DOHH2 (cell line): ENCODE data around the gene IDE.

Experiments
- H3F3A ChIP-seq: fragments of 200-600 bp; sonication (generic), shearing (Covaris generic); 2 replicates; pipeline ENCODE4 v1.6.0; 2016; ENCODE audit warnings: antibody characterized with exemption, mild to moderate bottlenecking; ENCODE audit not compliant: control insufficient read depth, insufficient read depth
- H3K27ac ChIP-seq: fragments of 200-600 bp; sonication (generic); 2 replicates; pipeline ENCODE4 v1.5.1; 2014; ENCODE audit warnings: low read depth, mild to moderate bottlenecking, low read length, moderate library complexity
- H3K27me3 ChIP-seq: fragments of 200-600 bp; sonication (generic); 2 replicates; pipeline ENCODE4 v1.6.1; 2014; ENCODE audit warnings: mild to moderate bottlenecking, low read length, mixed read lengths; ENCODE audit not compliant: control insufficient read depth
- H3K36me3 ChIP-seq: fragments of 200-600 bp; sonication (generic); 2 replicates; pipeline ENCODE4 v1.6.1; 2014; ENCODE audit warnings: mild to moderate bottlenecking, low read length, moderate library complexity, mixed read lengths; ENCODE audit not compliant: control insufficient read depth
- H3K4me1 ChIP-seq: fragments of 200-600 bp; sonication (generic); 2 replicates; pipeline ENCODE4 v1.6.1; 2014; ENCODE audit warnings: mild to moderate bottlenecking, low read length, mixed read lengths; ENCODE audit not compliant: control insufficient read depth
- H3K4me2 ChIP-seq: fragments of 200-600 bp; sonication (generic); 2 replicates; pipeline ENCODE4 v1.6.0; 2014; ENCODE audit warnings: mild to moderate bottlenecking, low read length, moderate library complexity
- H3K4me3 ChIP-seq: fragments of 200-600 bp; sonication (generic); 2 replicates; pipeline ENCODE4 v1.5.1; 2014; ENCODE audit warnings: mild to moderate bottlenecking, low read length, mixed read lengths
- H3K79me2 ChIP-seq: fragments of 200-600 bp; sonication (generic); 2 replicates; pipeline ENCODE4 v1.6.1; 2014; ENCODE audit warnings: mild to moderate bottlenecking, low read length, mixed read lengths; ENCODE audit not compliant: control insufficient read depth
- H3K9me2 ChIP-seq: fragments of 200-600 bp; sonication (generic); replicated peaks from 2 replicates; pipeline ENCODE4 v1.6.1; 2014; ENCODE audit warnings: mild to moderate bottlenecking, low read length, mixed read lengths; ENCODE audit not compliant: control insufficient read depth
- H3K9me3 ChIP-seq: fragments of 200-600 bp; sonication (generic); 2 replicates; pipeline ENCODE4 v1.6.1; 2014; ENCODE audit warnings: antibody characterized with exemption, low read length, mixed read lengths; ENCODE audit not compliant: control insufficient read depth, insufficient read depth
- H4K20me1 ChIP-seq: fragments of 200-600 bp; sonication (generic); 2 replicates; pipeline ENCODE4 v1.6.0; 2014; ENCODE audit warnings: low read depth, mild to moderate bottlenecking, antibody characterized with exemption, low read length, moderate library complexity; ENCODE audit not compliant: control insufficient read depth, insufficient read depth
- CTCF ChIP-seq: fragments of 200-600 bp; sonication (generic); IDR thresholded peaks from one replicate; pipeline ENCODE4 v1.5.1; 2014; ENCODE audit warnings: antibody characterized with exemption, mild to moderate bottlenecking, low read depth, low read length; ENCODE audit not compliant: poor library complexity, severe bottlenecking
- EZH2phosphoT487 ChIP-seq: fragments of 200-600 bp; sonication (generic); IDR thresholded peaks from 2 replicates; pipeline ENCODE4 v1.6.1; 2017; ENCODE audit warnings: borderline replicate concordance, mild to moderate bottlenecking, antibody characterized with exemption, low read length, moderate library complexity, mixed read lengths

The IDE gene

GRCh38 chr10:92604841-92605240, 30.9 kb upstream of the IDE start:
- H3F3A ChIP-seq: peaks cover 4% of the 10 kb centered on the region
- no peaks in the 10 kb centered on the region for H3K9me3 ChIP-seq
- H3K4me3 ChIP-seq: no peak overlapping the region
- H3K27ac ChIP-seq: no peak overlapping the region
- TF ChIP-seq CTCF (no peak), EZH2phosphoT487 (no peak)
- H4K20me1 ChIP-seq: peaks cover 22% of the 10 kb centered on the region
- no peaks in the 10 kb centered on the region for H3K27me3 ChIP-seq
- no peak overlapping the region for H3K4me2 ChIP-seq
- H3K9me2 ChIP-seq: no peaks in the 10 kb centered on the region
- H3K4me1 ChIP-seq: peaks cover 15% of the 10 kb centered on the region
- H3K36me3 ChIP-seq: peaks cover 68% of the 10 kb centered on the region
- H3K79me2 ChIP-seq: peaks cover 93% of the 10 kb centered on the region

- no peak for TF ChIP-seq EZH2phosphoT487
- no peak for TF ChIP-seq CTCF
- no peaks in the 10 kb centered on the region for H3K27me3 ChIP-seq
- peaks cover 4% of the 10 kb centered on the region for H3F3A ChIP-seq
- H3K4me3 ChIP-seq: no peak overlapping the region
- peaks cover 53% of the 10 kb centered on the region for H3K4me1 ChIP-seq
- H3K9me3 ChIP-seq: no peaks in the 10 kb centered on the region
- H4K20me1 ChIP-seq: peaks cover 38% of the 10 kb centered on the region
- H3K79me2 ChIP-seq: peaks cover 100% of the 10 kb centered on the region
- no peaks in the 10 kb centered on the region for H3K9me2 ChIP-seq
- 0 out of 2 replicates have a peak overlapping the region, but pooled peaks have one; percentile 4 for H3K4me2 ChIP-seq
- peaks cover 56% of the 10 kb centered on the region for H3K36me3 ChIP-seq
- no peak overlapping the region for H3K27ac ChIP-seq
These were observed 24.4 kb upstream of the IDE start for GRCh38 chr10:92598321-92598720.

GRCh38 chr10:92595505-92595904, 21.6 kb upstream of the IDE start:
- Histone ChIP-seq H3K9me3 (no peaks in the 10 kb centered on the region), H3K27ac (no peak overlapping the region), H3K36me3 (peaks cover 52% of the 10 kb centered on the region), H3K79me2 (peaks cover 76% of the 10 kb centered on the region), H4K20me1 (peaks cover 29% of the 10 kb centered on the region), H3K4me2 (peak overlapping the region; percentile 86), H3K4me3 (peak overlapping the region; percentile 87), H3K27me3 (no peaks in the 10 kb centered on the region), H3K9me2 (no peaks in the 10 kb centered on the region), H3K4me1 (peaks cover 56% of the 10 kb centered on the region), H3F3A (peaks cover 15% of the 10 kb centered on the region)
- no peak for TF ChIP-seq EZH2phosphoT487
- no peak for TF ChIP-seq CTCF
